Suprapubic skin (tissue), 3 donors: ENCODE measurements around the gene ARAF.

Source experiments
- EP300 ChIP-seq: sonication (generic); formaldehyde crosslinking; IDR thresholded peaks from one replicate; pipeline ENCODE4 v1.6.1; 2017; ENCODE audit warnings: antibody characterized with exemption
- POLR2A ChIP-seq, 2 donors: fragments of 450-650 bp; IDR thresholded peaks; one replicate each; pipeline ENCODE4 v1.6.1; 2017; ENCODE audit warnings: antibody characterized with exemption in 2 of 2, mild to moderate bottlenecking in 2 of 2, moderate library complexity in 2 of 2
- TF ChIP-seq, protein P1 (sequence below), 2 donors: fragments of 200-600 bp in 1 of 2; fragments of 450-650 bp in 1 of 2; sonication (generic) in 1 of 2; IDR thresholded peaks; one replicate each; pipeline ENCODE4 v1.5.1; 2016 to 2019; ENCODE audit warnings: antibody characterized with exemption in 2 of 2, mild to moderate bottlenecking in 1 of 2, moderate library complexity in 1 of 2

- TF ChIP-seq POLR2A (IDR thresholded peaks at IDR 0.05) (no peak), EP300 (no peak)
- TF ChIP-seq, protein P1, sequence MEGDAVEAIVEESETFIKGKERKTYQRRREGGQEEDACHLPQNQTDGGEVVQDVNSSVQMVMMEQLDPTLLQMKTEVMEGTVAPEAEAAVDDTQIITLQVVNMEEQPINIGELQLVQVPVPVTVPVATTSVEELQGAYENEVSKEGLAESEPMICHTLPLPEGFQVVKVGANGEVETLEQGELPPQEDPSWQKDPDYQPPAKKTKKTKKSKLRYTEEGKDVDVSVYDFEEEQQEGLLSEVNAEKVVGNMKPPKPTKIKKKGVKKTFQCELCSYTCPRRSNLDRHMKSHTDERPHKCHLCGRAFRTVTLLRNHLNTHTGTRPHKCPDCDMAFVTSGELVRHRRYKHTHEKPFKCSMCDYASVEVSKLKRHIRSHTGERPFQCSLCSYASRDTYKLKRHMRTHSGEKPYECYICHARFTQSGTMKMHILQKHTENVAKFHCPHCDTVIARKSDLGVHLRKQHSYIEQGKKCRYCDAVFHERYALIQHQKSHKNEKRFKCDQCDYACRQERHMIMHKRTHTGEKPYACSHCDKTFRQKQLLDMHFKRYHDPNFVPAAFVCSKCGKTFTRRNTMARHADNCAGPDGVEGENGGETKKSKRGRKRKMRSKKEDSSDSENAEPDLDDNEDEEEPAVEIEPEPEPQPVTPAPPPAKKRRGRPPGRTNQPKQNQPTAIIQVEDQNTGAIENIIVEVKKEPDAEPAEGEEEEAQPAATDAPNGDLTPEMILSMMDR (IDR thresholded peaks at IDR 0.05), result no peak
These were observed 2.9 kb downstream of the ARAF start for GRCh38 chrX:47563801-47564315.
